Choroid plexus epithelial cell (primary cell): ENCODE measurements around the gene NOX5.

Experiments
- DNase-seq: peaks from one replicate; pipeline ENCODE4 v3.0.0-alpha.2; 2010; ENCODE audit warnings: low read depth
- H3K4me3 ChIP-seq: 2 replicates; pipeline ENCODE4 v1.5.1; 2011; ENCODE audit warnings: low read depth, mild to moderate bottlenecking, control low read depth, low read length, moderate library complexity
- CTCF ChIP-seq: conservative IDR thresholded peaks from 2 replicates; pipeline ENCODE4 v1.5.1; 2011; ENCODE audit warnings: low read depth, mild to moderate bottlenecking, control low read depth, inconsistent platforms, low read length, moderate library complexity

The NOX5 gene

GRCh38 chr15:69016021-69016595 lies 1.6 kb downstream of the NOX5 start:
- no peak for TF ChIP-seq CTCF
- DNase-seq = no peak
- no peak overlapping the region for H3K4me3 ChIP-seq

GRCh38 chr15:69017978-69018377 lies 3.5 kb downstream of the NOX5 start:
- no peak for TF ChIP-seq CTCF
- DNase-seq = no peak
- no peak overlapping the region for H3K4me3 ChIP-seq

GRCh38 chr15:69018951-69019350 lies 4.5 kb downstream of the NOX5 start:
- H3K4me3 ChIP-seq = no peak overlapping the region
- no peak for DNase-seq
- no peak for TF ChIP-seq CTCF

- no peak for TF ChIP-seq CTCF
- DNase-seq = no peak
- H3K4me3 ChIP-seq = no peak overlapping the region
These were observed 7.4 kb downstream of the NOX5 start for GRCh38 chr15:69021895-69022294.

GRCh38 chr15:69025320-69025719 lies 10.8 kb downstream of the NOX5 start:
- no peak overlapping the region for H3K4me3 ChIP-seq
- TF ChIP-seq CTCF = no peak
- no peak for DNase-seq

GRCh38 chr15:69026355-69026754 lies 11.9 kb downstream of the NOX5 start:
- no peak for DNase-seq
- no peak overlapping the region for H3K4me3 ChIP-seq
- no peak for TF ChIP-seq CTCF

- no peak for TF ChIP-seq CTCF
These were observed 13.6 kb downstream of the NOX5 start for GRCh38 chr15:69027976-69028518.

More at GRCh38 chr15:69027976-69028518, 13.6 kb downstream of the NOX5 start:
- no peak for DNase-seq
- H3K4me3 ChIP-seq = no peak overlapping the region
